CD4-positive, alpha-beta T cell treated with Interleukin-1 beta for 1 hour (primary cell): Measurements from ENCODE around the gene CD1B.
"Not testable (repeated sequence)": the region's sequence is repeated elsewhere in the genome, so short reads cannot be mapped to it uniquely, and the experiment has no call there.

Experiments
- DNase-seq, 2 donors: peaks; one replicate each; pipeline ENCODE4 v3.0.0-alpha.2; 2020 to 2022

The CD1B gene

DNA sequence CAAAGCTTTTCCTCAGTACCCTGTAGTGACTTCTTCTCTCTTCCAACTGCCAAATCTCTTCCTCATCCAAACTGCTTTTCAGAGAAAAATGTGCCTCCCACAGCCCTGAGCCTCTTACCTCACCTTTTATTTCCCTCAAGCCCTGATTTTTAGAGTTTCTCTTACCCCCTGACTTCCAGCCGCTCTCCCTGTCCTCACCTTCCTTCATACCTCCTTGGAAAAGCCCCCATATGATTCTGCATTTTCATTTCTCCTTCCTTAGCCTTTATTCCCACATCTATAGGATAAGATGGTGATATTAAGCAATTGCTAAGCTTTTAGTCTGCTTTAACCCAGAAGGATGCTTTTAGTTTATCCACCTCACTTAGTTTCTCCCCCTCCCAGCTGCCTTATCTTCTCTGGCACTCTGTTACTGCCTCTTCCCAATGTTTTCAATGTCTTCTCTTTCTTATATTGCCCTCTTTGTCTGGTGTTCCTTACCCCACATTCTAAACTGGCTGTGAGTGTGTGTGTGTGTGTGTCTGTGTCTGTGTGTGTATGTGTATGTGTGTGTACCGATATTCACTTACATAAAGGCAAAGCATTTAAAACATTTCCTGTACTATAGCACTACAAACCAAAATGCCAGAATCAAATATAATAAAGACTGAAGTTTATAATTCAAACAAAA, at the start of gene CD1B:
CD1B (minus strand) TSS at position 51 of the 670 bp plus-strand sequence. CDS start 108 bp downstream, outside the sequence.
- no peak for DNase-seq

DNA sequence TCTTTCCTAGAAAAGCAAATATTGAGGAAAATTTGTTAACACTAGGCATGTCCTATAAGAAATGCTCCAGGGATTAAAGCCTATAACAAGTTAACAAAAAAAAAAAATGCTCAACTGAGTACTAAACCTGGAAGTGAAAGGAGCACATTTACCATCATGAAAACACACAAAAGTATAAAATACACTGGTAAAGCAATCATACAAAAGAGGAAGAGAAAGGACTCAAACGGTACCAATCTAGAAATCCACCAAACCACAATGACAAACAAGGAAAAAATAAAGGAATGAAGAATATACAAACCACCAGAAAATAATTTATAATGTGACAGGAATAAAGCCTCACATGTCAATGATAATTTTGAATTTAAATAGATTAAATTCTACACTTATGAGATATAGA, 43.5 kb upstream of the CD1B start:
- DNase-seq, result no peak

DNA sequence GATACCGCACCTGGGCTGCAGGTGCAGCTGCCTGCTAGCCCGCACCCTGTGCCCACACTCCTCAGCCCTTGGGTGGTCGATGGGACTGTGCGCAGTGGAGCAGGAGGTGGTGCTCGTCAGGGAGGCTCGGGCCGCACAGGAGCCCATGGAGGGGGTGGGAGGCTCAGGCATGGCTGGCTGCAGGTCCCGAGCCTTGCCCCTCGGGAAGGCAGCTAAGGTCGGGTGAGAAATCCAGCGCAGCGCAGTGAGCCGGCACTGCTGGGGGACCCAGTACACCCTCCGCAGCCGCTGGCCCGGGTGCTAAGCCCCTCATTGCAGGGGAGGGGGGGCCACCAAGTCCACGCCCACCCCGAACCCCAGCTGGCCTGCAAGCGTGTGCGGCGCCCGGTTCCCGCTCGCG, 42.8 kb upstream of the CD1B start:
- not testable (repeated sequence) for DNase-seq

DNA sequence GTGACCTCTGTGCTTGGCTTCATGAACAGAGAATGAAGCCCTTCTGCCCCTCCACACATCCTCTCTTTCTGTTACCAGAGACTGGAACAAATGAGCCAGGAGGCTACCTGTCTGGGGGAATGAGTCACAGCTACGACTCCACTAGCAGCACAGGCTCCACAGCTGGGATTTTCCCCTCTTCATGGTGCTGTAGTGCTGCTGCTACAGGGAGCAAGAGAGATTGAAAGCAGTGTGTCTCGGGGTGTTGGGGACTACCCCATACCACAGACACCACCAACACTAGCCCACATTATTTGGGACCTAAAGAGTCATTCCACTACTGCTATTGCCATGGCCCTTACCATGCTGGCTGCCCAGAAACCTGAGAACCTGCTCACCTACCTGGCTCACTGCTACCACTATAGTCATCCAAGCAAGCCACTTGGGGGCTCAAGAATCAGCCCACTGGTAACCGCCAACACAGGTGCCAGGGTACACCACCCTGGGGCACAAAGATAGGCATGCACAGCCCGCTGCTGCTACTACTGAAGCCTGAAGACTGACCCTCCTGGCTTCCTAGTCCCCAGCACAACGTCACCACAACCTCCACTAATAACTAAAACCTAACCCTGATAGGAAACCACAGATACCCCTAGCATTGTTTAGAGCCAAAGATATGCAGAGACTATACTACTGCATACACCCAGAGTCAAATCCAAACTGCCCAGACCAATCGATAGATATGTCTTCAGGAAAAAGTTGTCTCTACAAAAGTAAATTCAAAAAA, 40.0 kb upstream of the CD1B start:
- DNase-seq, result no peak

DNA sequence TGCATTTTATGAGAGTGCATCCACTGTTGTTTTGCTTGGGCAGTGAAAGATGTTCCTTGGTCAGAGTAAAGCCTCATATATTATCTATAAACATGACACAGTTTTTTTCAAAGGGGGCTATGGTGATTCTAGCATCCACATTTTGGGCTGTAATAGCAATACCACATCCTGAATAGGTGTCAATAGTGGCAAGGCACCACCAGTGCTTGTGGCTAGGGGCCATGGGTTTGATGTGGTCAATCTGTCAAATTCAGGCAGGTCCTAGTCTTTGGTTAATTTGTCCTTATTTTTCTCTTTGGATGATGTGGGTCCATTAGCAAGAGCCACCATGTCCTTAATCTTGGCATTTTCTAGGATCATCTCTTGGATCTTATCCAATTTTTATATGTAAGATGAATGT, 35.5 kb upstream of the CD1B start:
- no peak for DNase-seq

DNA sequence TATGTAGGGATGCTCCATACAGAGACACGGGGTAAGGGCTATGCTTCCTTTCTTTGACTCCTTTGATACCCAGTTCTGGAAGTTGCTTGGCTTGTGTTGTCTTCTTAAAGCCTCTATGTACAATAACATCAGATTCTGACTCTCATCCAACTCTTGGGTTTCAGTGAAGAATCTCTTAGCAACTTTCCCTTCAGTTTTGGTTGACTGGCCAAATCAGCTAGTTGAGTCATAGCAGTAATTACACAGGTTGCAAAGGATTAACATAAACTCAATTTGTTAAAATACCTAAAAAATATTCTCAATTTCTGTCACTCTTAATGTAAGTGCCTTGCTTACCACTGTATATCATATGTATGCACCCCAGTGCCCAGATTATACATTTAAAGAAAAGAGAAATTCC, 31.6 kb upstream of the CD1B start:
- DNase-seq, result no peak

DNA sequence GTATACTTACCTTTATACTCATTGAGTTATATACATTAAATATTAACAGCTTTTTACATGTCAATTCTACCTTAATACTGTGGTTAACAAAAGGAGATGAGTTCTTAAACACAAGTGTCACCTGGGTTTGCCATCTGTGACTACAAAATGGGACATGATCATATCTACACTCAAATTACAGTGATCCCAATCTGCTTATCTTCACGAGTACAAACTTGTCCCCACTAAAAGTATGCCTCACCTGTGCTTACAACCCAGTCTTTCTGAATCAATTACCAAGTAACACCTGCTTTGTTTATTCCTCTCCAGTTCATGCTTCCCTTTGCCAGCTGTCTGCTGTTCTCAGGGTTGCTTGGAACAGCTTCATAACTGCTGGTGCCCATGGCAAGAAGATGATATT, 31.2 kb upstream of the CD1B start:
- no peak for DNase-seq

DNA sequence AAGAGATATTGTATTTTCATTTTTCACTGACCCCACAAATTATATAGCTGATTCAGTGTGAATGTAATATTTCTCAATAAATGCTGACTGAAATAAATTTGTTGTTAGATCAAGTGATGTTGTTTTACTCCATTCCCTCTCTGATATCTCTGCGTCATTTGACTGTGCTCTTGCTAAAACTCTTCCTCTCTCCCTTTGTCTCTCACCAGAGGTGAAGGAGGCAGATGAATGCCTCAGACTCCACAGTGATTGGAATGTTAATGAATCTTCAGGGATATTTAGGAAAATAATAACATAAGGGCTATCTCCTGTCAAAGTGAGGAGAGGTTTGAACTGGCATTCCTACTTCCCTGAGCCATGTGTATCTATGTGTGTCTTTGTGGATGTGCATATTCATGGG, 26.1 kb upstream of the CD1B start:
- no peak for DNase-seq

DNA sequence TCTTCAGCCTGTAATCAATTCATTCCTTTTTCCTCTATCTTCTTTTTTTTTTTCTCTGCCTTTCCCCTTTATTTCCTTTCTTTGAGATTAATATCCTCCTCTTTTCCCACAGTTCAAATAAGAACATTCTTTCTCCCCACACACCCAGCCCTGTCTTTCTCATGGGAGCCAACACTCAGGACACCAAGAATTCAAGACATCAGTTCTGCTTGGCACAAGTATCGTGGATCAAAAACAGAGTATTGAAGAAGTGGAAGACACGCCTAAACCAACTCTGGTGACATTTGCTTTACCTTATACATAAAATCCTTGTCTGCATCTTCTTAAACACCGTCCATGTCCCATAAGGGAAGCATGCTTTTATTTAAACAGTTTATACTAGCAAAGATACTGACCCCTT, 25.3 kb upstream of the CD1B start:
- DNase-seq, result no peak

DNA sequence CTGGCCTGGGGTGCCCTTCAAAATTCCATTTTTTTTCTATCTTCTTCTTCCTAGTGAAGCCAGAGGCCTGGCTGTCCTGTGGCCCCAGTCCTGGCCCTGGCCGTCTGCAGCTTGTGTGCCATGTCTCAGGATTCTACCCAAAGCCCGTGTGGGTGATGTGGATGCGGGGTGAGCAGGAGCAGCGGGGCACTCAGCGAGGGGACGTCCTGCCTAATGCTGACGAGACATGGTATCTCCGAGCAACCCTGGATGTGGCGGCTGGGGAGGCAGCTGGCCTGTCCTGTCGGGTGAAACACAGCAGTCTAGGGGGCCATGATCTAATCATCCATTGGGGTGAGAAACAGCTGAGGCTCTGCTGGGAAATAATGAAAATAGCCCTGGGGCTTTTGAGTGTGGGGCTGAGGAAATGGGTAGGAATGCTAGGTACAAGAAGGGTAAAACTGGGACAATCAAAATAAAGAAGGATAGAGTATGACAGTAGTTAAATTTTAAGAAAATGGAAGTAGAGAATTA, 24.5 kb upstream of the CD1B start:
- DNase-seq, result no peak

DNA sequence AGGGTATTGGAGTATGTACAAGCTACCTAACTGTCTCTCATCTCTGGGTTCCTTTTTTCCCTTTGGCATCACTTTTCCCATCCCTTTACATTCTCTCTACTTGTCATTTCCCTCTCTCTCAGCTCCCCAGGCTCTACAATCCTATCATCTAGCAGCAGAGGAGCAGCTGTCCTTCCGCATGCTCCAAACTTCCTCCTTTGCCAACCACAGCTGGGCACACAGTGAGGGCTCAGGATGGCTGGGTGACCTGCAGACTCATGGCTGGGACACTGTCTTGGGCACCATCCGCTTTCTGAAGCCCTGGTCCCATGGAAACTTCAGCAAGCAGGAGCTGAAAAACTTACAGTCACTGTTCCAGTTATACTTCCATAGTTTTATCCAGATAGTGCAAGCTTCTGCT, 22.9 kb upstream of the CD1B start:
- no peak for DNase-seq

DNA sequence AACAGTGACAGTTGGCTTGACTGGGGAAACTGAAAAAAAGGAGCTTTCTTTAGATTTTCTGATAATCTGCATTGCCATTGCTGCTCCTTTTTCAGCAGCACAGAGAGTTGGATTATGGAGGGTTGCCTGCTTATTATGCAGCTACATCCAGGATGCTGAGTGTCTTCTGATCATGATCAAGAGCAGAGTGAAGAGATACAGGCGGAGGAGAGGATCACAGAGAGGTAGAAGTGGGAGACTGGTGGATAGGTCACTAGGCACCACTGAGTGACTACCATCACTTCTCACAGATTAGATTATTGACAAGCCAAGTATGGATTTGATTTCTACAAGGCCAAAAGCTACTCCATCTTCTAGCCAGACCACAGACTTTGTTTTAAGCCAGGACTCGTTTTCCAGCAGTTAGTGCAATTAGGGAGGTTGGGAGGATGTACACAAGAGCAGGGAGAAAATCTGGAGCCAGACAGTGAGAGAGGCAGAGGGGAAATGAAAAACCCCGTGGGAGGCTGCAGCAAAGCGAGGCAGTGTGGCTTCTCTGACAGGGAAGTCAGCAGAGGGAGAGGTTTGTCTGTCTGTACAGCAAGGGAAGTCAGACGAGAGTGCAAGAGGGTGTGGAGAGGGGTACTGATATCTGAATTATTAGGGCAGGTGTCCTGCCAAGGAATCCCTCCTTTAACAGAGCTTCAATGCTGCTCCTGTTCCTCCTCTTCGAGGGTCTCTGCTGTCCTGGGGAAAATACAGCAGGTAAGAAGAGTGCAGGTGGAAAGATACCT, 22.2 kb upstream of the CD1B start, which contains the start of gene CD1E:
CD1E (plus strand) TSS at position 592 of the 773 bp plus-strand sequence; CDS start at position 687, 95 bp downstream.
- DNase-seq, result no peak

DNA sequence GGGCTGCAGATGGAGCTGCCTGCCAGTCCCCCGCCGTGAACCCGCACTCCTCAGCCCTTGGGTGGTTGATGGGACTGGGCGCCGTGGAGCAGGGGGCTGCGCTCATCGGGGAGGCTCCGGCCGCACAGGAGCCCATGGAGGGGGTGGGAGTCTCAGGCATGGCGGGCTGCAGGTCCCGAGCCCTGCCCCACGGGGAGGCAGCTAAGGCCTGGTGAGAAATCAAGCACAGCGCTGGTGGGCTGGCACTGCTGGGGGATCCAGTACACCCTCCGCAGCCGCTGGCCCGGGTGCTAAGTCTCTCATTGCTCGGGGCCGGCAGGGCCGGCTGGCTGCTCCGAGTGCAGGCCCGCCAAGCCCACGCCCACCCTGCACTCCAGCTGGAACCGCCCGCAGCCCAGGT, 17.6 kb upstream of the CD1B start:
- not testable (repeated sequence) for DNase-seq

DNA sequence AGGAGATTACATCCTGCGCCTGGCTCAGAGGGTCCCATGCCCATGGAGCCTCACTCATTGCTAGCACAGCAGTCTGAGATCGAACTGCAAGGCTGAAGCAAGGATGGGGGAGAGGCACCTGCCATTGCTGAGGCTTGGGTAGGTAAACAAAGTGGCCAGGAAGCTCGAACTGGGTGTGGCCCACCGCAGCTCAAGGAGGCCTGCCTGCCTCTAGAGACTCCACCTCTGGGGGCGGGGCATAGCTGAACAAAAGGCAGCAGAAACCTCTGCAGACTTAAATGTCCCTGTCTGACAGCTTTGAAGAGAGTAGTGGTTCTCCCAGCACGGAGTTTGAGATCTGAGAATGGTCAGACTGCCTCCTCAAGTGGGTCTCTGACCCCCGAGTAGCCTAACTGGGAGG, 5.1 kb upstream of the CD1B start:
- not testable (repeated sequence) for DNase-seq

DNA sequence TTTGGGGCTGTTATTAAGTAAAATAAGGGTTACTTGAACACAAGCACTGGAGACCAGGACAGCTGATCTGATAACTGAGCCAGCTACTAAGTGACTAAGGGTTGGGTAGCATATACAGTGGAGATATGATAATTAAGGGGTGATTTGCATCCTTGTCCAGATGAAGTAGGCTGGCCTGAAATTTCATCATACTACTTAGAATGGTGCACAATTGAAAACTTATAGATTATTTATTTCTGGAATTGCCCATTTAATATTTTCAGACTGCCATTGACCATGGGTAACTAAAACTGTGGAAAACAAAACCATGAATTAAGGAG, 3.8 kb upstream of the CD1B start:
- no peak for DNase-seq

DNA sequence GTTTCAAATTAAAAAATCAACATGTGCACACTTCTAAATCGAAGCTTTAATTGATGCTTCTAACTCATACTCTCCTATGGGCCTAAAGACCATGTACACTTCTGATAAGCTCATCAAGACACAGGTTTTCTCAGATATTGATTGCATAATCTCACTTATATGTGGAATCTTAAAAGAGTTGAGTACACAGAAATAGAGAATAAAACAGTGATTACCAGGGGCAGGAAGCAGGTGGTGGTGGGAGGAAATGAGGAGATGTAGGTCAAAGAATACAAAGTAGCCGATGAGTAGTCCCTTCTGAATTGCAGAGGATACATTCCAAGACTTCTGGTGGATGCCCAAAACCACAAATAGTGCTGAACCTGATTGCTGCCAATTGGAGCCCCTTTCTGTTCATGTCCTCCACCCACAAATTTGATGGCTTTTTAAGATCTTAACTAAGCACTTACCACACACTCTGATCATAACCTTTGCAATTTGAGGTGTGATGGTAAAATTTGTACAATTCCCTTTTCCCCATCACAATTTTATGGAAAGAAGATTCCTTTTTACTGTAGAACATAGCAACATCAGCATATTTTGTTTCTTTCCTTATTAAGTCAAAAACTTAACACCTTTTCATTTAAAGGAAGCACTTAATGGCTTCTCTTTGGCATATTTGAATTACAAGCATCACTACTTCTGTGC, 3.3 kb upstream of the CD1B start:
- DNase-seq, result no peak

DNA sequence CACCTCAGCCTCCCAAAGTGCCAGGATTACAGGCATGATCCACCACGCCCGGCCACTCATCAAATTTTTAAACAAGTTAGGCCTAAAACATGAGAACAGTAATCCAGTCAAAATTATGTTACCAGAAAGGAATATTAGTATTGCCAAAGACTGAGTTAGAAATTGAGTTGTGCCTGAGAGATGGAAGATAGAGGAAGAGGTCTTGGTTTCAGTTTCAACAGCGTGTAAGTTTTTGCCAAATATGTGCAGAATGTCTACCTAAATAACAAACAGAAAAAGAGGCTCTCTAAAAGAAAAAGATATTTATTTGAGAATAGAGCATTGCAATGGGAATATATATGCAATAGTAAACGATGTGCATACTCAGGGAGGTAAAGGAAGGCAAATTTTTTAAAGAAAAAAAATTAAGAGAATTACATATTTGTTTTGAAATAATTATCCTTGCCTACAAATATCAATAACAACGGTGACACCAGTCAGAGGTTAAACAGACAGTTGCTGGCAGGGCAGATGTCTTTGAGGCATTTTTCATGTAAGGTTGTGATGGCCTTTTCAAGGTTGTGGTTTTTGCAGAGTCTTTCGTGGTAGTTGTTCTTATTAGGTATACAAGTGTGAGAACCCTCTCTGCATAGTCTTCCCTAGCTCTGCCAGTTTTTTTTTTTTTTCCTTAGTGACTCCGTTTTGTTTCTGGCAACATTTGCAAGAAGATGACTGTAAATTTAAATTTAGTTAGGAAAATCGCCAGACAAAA, 2.2 kb upstream of the CD1B start:
- DNase-seq, result no peak

DNA sequence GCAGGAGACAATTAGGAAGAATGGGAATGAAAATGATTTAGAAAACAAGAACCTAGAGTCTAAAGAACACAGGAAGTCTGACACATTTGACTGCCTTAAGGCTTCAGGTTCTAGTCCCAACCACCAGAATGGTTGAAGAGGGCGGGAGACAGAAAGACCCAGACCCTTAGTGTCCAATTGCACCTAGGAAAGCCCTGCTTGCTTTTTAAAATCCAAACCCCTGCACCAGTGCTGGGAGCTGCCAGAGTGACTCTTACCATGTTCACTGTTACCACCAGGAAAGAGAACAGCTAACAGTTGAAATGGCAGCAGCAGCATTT, 265 bp downstream of the CD1B start:
- no peak for DNase-seq

DNA sequence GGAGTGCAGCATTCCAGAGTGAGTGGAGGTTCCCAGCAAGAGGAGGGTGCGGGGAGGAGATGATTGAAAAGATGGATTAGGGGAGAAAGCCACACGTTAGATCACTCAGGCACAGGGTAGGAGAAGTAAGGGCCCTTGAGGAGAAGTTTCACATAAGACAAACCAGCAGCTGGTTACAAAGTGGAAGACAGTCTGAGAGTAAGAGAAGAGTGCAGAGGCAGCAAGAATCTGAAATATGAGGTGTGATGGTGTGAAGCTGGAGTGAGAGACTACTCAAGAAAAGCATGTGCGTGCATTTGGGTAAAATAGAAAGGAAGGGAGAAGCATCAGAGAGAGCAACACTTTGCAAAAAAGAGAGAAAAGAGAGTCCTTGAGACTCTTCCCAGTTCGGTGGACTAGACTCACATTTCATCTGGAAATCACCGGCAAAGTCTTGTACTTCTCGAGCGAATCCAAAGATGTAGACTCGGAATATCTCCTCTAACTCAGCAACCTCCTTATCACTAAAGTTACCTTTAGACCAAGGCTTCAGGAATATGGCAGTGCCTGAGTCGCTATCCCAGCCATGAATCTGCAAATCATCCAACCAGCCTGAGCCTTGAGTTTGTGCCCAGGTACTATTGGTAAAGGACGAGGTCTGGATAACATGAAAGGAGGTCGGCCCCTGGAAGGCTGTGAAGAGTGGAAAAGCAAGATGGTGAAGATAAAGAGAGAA, 783 bp downstream of the CD1B start:
- DNase-seq, result no peak

DNA sequence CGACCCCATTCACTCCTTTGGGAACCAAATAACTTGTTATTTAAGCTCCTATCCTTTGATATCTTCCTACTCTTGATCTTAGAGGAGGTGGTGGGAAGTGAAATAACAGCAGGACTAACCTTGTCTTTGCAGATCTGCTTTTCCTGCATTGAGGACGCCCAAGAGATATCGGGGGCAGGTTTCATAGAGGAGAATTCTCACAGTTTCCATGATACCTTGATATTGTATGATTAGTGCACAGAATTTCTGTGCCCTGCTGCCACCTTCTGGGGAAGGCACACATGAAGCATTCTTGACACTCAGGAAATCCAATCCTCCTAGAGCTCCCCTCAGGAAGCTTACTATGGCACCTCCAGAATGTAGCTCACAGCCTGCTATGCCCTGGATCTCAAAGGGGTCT, 1.6 kb downstream of the CD1B start:
- peak; percentile 15 to 31 for DNase-seq

DNA sequence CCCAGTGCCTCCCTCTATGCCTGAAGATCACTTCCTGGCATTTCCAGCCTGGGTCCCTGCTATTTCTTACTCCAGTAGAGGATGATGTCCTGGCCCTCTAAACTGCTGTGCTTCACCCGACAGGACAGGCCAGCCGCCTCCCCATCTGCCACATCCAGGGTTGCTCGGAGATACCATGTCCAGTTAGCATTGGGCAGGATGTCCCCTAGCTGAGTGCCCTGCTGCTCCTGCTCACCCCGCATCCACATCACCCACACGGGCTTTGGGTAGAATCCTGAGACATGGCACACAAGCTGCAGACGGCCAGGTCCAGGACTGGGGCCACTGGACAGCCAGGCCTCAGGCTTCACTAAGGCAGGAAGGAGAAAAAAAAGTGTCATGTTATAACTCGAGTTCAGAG, 2.0 kb downstream of the CD1B start:
- DNase-seq, result no peak

DNA sequence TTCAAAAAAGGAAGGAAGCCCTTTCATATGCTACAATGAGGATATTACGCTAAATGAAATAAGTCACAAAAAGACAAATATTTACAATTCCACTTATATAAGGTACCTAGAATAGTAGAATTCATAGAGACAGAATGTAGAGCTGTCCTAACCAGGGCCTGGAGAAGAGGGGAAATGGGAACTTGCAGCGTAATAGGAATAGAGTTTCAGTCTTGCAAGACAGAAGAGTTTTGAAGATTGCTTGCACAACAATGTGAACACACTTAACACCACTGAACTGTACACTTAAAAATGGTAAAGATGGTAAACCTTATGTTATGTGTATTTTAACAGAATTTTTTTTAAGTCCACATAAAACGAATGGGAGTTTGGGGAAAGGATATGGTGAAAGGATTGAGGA, 2.9 kb downstream of the CD1B start:
- DNase-seq, result no peak
